SK-N-SH treated with all-trans-retinoic acid at 6 μM for 48 hours (cell line): ENCODE data around the gene SLC25A53.
"Not testable (repeated sequence)": the region's sequence is repeated elsewhere in the genome, so short reads cannot be mapped to it uniquely, and the experiment has no call there.

Experiments
- CREB5 ChIP-seq: fragments of 250-450 bp; sonication (Bioruptor Pico); IDR thresholded peaks from 2 replicates; pipeline ENCODE4 v1.5.1; 2020; ENCODE audit warnings: low read depth, mild to moderate bottlenecking, moderate library complexity
- POU6F1 ChIP-seq: fragments of 250-450 bp; sonication (Bioruptor Pico); IDR thresholded peaks from 2 replicates; pipeline ENCODE4 v1.8.0; 2021; ENCODE audit warnings: low read depth, mild to moderate bottlenecking, moderate library complexity, borderline replicate concordance
- PPARA ChIP-seq: fragments of 250-450 bp; sonication (Bioruptor Pico); IDR thresholded peaks from 2 replicates; pipeline ENCODE4 v1.5.0; 2020; ENCODE audit warnings: mild to moderate bottlenecking, borderline replicate concordance
- TOX ChIP-seq: fragments of 250-450 bp; sonication (Bioruptor Pico); IDR thresholded peaks from 2 replicates; pipeline ENCODE4 v1.8.0; 2021; ENCODE audit warnings: mild to moderate bottlenecking, moderate library complexity, borderline replicate concordance
- ZNF70 ChIP-seq: fragments of 450-650 bp; formaldehyde crosslinking; IDR thresholded peaks from 2 replicates; pipeline ENCODE4 v1.5.0; 2020; ENCODE audit warnings: mild to moderate bottlenecking, moderate library complexity
- ZNF8 ChIP-seq: fragments of 450-650 bp; formaldehyde crosslinking; IDR thresholded peaks from 2 replicates; pipeline ENCODE4 v1.5.0; 2020; ENCODE audit warnings: mild to moderate bottlenecking, moderate library complexity

GRCh38 chrX:104062636-104063035 is 94.2 kb downstream of the SLC25A53 start:
- not testable (repeated sequence) for TF ChIP-seq ZNF70 (CRISPR knock-in tag); ZNF8 (CRISPR knock-in tag); POU6F1 (CRISPR knock-in tag); TOX (CRISPR knock-in tag); CREB5 (CRISPR knock-in tag); PPARA
